Activated CD8-positive, alpha-beta memory T cell treated with anti-CD3 and anti-CD28 coated beads for 1 hour (primary cell): Measurements from ENCODE around the gene SYN1.
"Not testable (repeated sequence)": the region's sequence is repeated elsewhere in the genome, so short reads cannot be mapped to it uniquely, and the experiment has no call there.

Experiments
- DNase-seq, 2 donors: peaks; one replicate each; pipeline ENCODE4 v3.0.0-alpha.2; 2020; ENCODE audit warnings: low read depth in 1 of 2; ENCODE audit errors: extremely low read depth in 1 of 2

SYN1 gene

GRCh38 chrX:47619486-47620302 is at the start of gene SYN1:
TSS of gene SYN1 (minus strand) at chrX:47619857. CDS start at chrX:47619728, 129 bp downstream.
- peak; percentile 62 to 68 for DNase-seq

- not testable (repeated sequence) for DNase-seq
Measured at GRCh38 chrX:47665797-47666196, 46.1 kb upstream of the SYN1 start.

GRCh38 chrX:47664737-47665136 is 45.1 kb upstream of the SYN1 start:
- DNase-seq: no peak

GRCh38 chrX:47662144-47662657 is 42.5 kb upstream of the SYN1 start:
- DNase-seq: no peak

- DNase-seq: no peak
Measured at GRCh38 chrX:47661539-47661938, 41.9 kb upstream of the SYN1 start.

- DNase-seq: no peak
Measured at GRCh38 chrX:47659421-47659726, 39.7 kb upstream of the SYN1 start.

- peak; percentile 81 to 84 for DNase-seq
Measured at GRCh38 chrX:47658684-47659420, 39.2 kb upstream of the SYN1 start, which contains the start of gene UXT. TSS of gene UXT (minus strand) at chrX:47659180. CDS start at chrX:47658927, 253 bp downstream.

- no peak for DNase-seq
Measured at GRCh38 chrX:47658301-47658683, 38.6 kb upstream of the SYN1 start.

GRCh38 chrX:47651043-47651905 is 31.6 kb upstream of the SYN1 start:
- DNase-seq: no peak

GRCh38 chrX:47650164-47651042 is 30.7 kb upstream of the SYN1 start, which contains the start of gene ELK1:
TSS of gene ELK1 (minus strand) at chrX:47650563. CDS start at chrX:47641441, 9,122 bp downstream.
- peak; percentile 71 to 76 for DNase-seq

GRCh38 chrX:47649781-47650163 is 30.1 kb upstream of the SYN1 start:
- DNase-seq: no peak

- DNase-seq: no peak
Measured at GRCh38 chrX:47649271-47649670, 29.6 kb upstream of the SYN1 start.

GRCh38 chrX:47648376-47648775 is 28.7 kb upstream of the SYN1 start:
- no peak for DNase-seq

GRCh38 chrX:47646636-47647035 is 27.0 kb upstream of the SYN1 start:
- no peak for DNase-seq

- no peak for DNase-seq
Measured at GRCh38 chrX:47645530-47645929, 25.9 kb upstream of the SYN1 start.

- DNase-seq: no peak
Measured at GRCh38 chrX:47644557-47645091, 25.0 kb upstream of the SYN1 start.

GRCh38 chrX:47643926-47644325 is 24.3 kb upstream of the SYN1 start:
- DNase-seq: no peak

GRCh38 chrX:47638816-47639215 is 19.2 kb upstream of the SYN1 start:
- no peak for DNase-seq

- DNase-seq: no peak
Measured at GRCh38 chrX:47637546-47638195, 18.0 kb upstream of the SYN1 start.
